Left forelimb (tissue), 1 donor: Measurements from ENCODE around the gene TEAD1.

ENCODE experiments used
- DNase-seq: peaks from one replicate; pipeline ENCODE4 v3.0.0-alpha.2; 2018; ENCODE audit warnings: low spot score

Gene TEAD1

DNA sequence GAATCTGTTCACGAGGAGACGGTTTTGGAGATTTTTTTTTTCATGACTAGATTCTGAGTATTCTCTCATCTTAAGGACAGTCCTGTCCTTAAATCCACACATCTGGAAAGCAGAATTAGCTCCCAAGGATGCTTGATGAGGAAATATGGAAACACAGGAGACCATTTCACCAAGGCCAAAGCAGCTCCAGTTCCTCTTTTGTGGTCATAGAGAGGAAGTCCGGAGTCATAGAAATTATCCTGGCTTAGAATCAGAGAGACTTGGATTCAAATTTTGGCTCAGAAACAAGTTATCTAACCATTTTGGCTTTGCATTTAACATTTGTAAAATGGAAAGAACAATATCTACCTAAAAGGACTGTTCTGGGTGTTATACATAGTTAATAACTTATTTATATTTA is 7.3 kb upstream of the TEAD1 start:
- no peak for DNase-seq

DNA sequence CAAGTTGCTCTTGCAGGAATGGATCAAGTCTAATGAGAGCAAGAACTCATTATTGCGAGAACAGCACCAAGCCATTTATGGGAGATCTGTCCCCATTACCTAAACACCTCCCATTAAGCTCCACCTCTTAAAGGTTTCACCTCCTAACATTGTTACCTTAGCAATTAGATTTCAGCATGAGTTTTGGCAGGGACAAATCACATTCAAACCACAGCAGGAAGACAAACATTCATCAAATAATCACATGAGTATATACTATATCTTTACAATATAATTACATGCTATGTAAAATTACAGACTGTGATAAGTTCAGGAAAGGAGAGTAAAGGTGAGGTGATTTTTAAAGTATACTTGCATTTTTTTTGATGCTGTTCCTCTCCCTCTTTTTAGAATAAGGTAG is 6.6 kb upstream of the TEAD1 start:
- no peak for DNase-seq

DNA sequence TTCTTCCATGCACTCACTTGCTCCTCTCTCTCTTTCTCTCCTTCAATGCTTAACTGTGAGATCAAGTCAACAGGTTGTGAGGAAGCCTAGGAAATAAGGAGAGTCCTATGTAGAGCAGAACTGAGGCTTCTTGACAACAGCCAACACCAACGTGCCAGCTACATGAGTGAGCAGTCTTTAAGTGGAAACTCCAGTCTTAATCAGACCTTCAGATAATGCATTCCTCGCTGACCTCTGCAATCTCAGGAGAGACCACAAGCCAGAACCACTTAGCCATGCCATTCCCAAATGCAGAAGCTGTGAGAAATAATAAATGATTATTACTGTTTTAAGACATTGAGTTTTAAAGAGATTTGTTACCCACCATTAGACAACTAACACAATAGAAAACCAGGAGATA is 6.1 kb upstream of the TEAD1 start:
- no peak for DNase-seq

DNA sequence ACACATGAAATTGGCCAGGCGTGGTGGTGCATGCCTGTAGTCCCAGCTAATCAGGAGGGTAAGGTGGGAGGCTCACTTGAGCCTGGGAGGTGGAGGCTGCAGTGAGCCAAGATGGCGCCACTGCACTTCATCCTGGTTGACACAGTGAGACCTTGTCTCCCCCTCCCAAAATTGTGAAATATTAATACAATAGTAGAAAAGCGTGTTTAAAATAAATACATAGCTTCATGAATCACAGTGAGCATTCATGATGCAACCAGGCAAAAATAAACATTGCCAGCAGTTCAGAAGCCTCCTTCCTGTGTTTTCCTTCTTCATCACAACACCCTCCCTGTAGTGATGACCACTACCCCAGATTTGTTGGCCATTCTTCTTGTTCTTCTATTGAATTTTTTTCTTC is 4.3 kb upstream of the TEAD1 start:
- no peak for DNase-seq

DNA sequence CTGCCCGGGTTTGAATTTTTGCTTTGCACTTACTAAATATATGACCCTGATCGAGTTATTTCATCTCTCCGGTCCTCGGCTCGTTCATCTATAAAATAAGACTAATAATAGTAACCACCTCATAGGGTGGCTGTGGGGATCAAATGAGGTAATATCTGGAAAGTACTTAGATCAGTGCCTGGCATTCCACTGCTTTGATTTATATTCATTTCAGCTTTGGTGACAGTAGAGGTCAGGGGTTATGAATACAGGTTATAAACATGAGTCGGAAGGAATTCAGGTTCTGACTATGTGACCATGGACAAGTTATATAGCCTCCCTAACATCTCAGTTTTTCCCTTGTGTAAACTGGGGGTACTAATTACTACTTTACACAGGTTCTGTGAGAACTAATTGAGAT is 2.9 kb upstream of the TEAD1 start:
- DNase-seq = no peak

DNA sequence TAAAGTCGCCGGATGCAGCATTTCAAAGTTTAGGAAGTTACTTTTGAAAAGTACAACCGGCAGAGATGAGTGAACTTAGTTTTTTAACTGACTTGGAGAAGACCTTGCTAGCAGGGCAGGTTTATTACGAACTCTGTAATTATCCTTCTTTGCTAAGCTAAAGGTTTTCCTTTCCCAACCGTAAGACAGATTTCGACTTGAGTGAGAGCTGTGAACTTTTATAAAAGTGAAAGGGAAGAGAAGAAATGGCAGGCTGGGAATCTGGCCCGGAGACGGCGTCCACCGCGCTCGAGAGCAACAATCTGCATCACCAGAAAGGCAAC is 659 bp upstream of the TEAD1 start:
- DNase-seq = no peak

DNA sequence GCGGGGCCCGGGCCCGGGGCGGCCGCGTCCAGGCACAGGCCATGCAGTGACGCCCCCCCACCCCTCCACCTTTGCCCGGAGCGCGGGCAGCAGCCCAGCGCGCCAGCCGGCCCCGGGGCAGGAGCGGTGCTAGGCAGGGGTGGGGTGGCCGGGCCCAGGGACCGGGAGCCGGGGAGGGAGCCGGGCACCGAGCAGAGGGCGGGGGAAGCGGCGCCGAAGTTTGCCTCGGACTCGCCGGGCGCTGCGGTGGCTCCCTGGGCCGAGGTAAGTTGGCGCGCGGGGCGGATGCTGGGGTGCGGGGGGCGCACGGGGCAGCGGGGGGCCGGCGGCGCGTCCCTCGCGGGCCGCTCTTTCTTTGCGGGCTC is 332 bp downstream of the TEAD1 start:
- no peak for DNase-seq

DNA sequence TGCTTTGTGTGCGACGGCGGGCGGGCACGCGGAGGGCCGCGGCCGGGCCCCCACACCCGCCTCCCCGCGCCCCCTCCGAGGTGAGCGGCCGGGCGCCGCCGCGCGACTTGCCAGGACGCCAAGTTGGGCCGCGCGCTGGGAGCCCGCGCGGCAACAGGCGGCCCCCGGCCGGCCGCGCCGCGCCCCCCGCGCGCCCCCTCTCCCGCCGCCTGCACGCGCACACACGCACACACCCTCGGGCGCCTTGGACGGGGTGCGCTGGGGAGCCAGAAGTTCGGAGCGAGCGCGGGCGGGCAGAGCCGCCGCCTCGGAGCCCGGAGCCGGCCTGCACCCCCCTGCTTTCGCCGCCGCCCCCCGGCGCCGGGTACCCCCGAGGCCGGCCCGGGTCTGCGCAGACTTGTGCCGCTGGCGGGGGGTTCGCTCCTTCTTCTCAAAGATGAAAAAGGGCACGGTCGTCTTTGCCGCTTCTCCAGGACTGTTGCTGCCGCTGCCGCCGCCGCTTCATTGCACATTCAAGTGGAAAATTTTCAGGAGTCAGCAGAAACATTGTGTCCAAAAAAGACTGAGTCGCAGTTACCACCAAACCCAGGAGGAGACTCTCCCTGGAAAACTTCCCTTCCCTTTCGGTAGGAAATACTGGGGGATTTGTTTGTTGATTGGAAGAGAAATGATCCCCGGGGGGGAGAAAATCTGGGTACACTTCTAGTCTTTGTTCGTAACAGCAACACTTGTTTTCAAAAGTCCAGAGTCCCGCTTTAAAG is 895 bp downstream of the TEAD1 start:
- DNase-seq = peak; percentile 72

DNA sequence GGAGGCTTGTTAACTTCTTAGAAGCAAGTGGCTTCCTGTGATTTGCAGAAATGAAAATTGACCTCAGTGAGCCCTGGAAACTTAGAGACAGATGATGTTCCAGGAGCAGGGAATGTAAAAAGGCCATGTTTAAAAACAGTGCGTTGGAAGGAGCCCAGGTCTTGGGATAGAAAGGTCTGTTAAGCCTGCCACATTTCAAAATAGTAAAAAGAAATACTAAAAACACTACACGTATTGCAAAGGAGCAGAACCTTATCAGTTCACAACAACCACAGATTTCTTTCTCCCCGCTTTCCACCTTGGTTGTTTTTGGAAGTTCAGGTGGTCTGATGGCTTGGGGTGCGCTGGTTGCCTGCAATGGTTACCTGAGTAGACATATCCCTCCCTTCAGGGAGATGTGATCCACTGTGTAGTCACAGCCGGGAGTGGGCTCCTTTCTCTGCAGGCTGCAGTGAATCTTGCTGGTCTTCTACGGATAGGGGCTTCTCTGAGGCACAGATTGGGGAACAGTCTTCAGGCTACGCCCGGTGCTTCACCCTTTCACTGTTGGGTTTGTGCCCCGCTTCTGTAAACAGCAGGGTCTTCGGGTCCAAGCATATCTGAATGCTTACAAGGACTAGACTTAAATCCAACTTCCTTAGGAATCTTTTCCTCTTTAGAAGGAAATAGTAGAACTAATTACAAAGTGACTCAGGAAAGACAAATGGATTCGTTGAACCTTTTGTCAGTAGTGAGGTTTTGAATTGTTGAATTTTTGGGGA is 1.9 kb downstream of the TEAD1 start:
- no peak for DNase-seq

DNA sequence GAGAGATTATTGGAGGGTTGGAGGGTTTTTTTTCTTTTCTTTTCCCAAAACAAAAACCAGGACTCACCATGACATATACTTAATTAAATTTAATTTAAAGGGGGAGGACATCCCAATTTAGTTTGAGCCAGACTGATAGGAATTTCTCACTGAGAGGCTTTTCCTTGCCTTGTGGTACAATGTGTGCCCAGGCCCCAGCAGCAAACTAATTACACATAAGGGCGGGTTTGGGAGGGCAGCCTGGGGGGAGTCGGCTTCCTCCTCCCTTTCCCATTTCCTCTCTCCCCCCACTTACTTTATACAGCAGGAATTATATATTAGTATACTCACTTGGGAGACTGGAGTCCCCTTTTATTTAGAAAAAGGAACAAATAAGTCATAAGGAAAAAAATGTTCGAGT is 2.9 kb downstream of the TEAD1 start:
- DNase-seq = no peak

DNA sequence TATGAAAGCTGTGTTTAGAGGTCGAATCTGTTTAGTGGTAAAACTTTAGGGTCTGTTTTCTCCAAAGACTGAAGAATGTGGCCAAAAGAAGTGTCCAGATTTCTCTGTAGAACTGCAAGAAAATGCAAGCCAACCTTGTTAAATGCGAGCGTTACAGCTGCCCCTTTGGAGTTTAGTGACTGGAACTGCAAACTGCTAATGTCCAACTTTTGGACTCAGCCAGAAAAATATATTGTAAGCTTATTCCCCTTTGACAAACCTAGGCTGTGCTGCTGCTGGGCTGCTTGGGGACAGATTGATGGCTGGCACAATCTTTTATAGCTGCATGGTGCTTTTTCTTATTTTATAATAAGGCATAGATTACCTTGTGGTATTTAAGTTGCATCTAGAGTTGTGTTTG is 3.9 kb downstream of the TEAD1 start:
- no peak for DNase-seq

DNA sequence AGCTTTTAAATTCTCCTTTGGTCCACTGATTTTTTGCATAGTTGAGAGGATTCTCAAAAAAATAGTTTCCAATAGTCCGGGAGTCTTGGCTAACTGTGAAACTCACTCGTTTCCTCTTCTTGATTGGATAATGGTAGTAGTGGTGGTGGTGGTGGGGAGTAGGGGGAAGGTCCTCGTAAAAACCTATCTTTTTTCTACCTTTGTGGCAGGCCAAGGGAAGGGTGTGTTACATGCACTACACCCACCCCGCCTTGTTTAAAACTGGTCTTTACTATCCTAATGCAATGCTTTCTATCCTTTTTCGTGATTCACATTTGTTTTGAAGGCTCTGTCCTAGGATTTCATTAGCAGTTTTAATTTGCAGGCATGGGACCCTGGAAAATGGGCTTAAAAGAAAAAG is 4.8 kb downstream of the TEAD1 start:
- DNase-seq = no peak

DNA sequence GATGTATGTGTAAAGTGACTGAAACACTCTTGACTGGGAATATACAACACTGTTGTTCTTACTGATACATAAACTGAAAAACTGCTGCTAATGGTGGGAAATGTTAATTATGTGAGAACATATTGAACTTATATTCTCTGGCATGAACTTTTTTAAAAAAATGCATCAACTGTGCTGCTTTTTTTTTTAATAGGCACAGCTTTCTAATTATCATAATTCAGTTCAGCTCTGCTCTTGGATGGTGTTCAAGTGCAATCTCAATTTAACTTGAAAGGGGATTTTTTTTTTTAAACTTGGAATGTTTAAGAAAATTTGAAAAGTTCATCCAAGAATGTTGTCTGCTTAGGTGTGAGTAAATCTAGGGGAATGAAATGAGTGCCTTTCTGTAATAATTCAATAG is 5.2 kb downstream of the TEAD1 start:
- no peak for DNase-seq

DNA sequence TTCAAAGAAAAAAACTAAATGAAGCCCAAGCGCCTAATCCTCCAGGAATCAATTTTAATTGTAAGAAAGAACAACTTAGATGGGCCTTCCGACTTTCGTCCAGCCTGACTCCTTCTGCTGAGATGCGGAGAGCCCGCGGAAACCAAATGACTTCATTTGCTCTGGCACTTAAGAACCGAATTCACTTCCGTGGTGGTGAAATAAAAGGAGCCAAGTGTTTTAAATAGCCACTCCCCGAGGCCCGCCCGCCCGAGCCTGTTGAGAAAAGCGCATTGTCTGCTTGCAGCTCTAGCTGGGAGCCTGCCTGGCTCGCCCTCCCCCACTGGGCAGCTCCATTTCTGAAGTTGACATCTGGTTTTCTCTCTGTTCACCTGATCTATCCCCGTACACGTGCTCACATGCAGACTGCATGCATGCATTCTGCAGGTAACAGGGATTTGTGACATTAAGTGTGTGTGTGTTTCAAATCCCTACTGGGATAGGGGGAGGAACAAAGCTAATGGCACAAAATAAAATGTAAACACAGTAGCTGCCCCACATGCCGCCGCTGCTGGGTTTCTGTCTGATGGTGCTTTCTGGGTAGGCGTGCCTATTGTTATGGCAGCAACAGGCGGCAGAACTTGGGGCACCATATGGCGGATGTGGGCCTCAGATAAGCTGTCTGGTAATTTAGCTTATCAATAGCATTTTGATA is 6.2 kb downstream of the TEAD1 start:
- peak; percentile 73 for DNase-seq

DNA sequence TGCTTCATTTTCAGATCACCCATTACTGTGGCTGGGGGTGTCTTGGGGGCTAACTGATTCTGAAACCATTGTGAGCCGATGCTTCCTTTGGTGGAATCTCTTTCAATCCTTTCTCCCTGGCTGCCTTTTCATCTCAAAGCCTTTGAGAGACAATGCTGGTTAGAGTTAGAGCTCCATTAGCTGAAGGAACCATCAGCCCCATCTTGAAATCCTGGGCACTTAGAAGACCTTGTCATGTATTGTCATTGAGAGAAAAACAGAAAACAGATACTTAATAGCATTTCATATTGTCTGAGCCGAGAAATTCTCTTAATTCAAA is 6.7 kb downstream of the TEAD1 start:
- no peak for DNase-seq

DNA sequence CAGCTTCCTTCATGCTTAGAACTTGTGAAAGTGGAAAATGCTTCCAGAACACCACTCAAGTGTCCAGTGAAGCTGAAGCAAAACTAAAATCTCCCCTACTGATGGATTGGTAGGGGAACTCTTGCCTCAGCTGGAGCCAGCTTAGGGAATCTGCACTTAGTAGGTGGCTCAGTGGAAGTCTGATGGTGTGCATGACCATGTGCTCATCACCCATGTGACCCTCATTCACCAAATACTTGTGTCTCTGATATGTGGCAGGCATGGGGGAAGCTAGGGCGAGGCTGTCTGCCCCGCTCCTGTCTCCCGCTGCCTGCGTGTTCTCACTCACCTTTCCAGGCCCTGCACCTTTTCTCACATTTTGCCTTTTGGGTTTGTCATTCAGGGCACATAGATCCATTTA is 7.2 kb downstream of the TEAD1 start:
- DNase-seq = no peak

DNA sequence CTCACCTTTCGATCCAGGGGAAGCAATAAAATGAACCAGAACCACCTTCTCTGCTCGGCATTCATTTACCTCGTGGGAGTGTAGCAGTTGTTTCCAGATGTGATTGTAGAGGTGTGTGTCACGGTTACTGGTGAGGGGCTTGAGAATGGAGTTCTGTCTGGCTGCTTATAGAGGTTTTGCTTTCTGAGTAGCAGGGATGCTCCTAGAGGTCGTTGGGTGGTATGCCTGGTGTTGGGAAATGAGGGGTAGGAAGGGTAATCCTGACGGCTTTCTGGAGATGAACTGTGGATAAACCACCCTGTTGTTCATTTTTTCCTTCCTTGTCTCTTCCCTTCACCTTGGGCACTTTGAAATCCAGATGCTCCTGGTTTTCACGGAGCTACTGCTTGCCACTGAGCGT is 8.1 kb downstream of the TEAD1 start:
- DNase-seq = no peak

DNA sequence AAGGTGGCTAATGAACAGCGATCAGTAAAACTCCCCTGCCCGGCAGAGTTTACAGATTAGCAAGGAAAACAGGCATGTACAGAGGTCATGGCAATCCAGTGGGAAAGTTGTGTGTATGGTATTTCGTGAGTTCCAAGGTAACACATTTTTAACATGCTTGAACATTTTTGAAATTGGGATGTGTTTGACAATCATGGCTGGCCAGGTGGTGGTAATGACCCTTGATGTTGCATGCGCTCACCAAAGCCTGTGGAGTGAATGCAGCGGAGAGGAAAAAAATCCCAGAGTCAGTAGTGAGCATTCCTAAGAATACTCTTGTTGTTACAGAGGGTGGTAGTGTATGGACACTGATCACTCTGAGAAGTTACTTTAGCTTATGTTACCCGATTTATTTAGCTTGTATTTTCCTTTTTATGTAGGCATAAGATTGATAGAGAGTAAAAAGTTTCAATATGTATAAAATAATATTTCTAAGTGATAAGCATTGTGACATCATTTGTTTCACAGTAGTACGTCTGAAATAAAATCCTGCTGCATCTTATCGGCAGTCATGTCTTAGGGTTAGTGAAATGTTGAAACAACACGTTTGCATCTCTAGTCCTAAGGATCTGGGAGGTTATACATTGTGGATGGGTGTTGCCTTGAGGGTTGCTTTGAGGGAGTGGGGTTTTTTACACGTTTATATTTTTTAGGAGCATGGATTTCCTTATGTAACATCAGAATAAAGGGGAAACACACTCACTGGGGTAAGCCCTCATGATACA is 8.7 kb downstream of the TEAD1 start:
- no peak for DNase-seq

DNA sequence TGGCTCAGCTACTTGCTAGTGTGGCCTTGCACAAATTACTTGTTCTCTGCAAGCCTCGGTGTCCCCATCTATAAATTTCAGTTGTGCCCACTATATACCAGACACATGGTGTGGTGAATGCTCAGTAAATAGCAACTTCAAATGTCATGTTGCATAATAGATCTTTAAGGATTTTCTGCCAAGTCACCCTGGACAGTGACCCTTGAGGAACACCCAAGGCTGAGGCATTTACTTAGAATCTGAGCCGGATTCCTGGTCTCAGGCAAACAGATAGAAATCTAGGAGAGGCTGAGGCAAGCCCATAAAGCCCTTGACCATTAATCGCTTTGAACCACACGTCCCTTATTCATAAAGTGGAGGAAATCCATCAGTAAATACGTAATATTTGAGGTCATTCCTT is 9.7 kb downstream of the TEAD1 start:
- DNase-seq = no peak

DNA sequence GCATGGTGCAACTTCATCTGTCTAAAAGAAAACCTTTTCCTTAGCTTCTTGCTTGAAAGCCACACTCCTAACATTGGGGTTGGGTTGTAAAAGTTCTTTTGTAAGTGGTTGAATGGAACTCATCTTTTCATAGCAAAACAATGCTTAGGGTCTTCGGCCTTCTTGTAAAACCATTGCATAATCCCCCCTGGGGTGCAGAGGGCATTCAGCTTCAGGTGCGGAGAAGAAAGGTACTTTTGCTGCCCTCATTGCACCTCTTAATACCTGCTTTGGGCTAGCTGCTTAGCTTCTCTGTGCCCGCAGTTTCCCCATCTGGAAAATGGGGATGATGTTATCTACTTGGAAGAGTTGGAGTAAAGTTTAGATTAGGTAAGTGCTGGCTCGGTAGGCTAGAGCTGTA is 10.1 kb downstream of the TEAD1 start:
- DNase-seq = no peak

DNA sequence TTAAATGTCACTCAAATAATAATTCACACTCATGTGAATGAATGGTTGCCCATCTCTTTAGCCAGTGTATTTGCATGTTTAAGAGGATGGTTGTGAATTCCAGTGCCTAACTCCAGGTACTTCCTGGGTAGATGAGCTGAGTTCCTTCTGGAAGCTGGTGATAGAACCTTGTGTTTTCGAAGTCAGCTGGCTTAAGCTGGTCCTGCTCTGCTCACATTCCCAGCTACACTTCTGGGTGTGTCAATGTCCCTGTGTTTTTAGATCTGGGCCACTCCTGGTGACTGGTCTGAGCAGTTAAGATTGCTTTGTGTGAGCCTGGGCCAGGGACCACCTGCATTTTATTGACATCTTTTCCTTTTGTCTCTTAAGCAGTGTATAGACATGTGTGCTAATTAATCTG is 10.6 kb downstream of the TEAD1 start:
- DNase-seq = no peak

DNA sequence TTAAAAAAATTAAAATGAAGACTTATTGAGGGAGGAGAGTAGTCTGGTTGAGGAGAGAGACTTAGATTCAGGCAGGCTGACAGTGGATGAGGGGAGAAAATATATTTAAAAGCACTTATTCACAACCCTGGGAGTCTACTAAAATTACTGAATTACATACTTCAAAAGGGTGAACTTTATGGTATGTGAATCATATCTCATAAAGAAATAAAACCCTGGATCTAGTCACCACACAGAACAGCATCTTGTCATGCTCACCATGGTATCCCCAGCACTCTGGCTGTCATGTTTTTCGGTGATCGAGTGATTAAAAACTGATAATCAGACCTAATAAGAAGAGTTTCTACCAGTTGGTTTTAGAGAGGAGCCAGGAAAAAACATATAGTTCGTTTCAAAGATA is 11.0 kb downstream of the TEAD1 start:
- no peak for DNase-seq
